ENCODE data around the gene GOLGA2.

GOLGA2 gene

GRCh38 chr9:128211981-128212281 is 63.9 kb downstream of the GOLGA2 start:
- Histone ChIP-seq H3K27me3 (ENCODE audit: insufficient read depth, low read length, poor library complexity, severe bottlenecking) (no peaks in the 10 kb centered on the region), H3K9ac (ENCODE audit: low read depth, low read length, poor library complexity, severe bottlenecking) (no peak overlapping the region)
- TF ChIP-seq CTCF (conservative IDR thresholded peaks at IDR 0.05; ENCODE audit: low read length) (no peak), EZH2phosphoT487 (IDR thresholded peaks at IDR 0.05; ENCODE audit: borderline replicate concordance) (no peak)

GRCh38 chr9:128211186-128211980 is 64.4 kb downstream of the GOLGA2 start:
- Histone ChIP-seq H3K4me1 (ENCODE audit: insufficient read depth, low read length, poor library complexity, severe bottlenecking) (no peaks in the 10 kb centered on the region), H3K79me2 (ENCODE audit: insufficient read depth, low read length) (no peaks in the 10 kb centered on the region), H3K9ac (ENCODE audit: low read depth, low read length, poor library complexity, severe bottlenecking) (no peak overlapping the region), H3K4me2 (ENCODE audit: low read depth, low read length, poor library complexity, severe bottlenecking) (no peak overlapping the region), H3K36me3 (ENCODE audit: insufficient read depth, low read length) (no peaks in the 10 kb centered on the region), H3K9me3 (ENCODE audit: insufficient read depth, low read depth, low read length) (no peaks in the 10 kb centered on the region), H3K4me3 (ENCODE audit: low read length, poor library complexity, severe bottlenecking) (no peak overlapping the region), H4K20me1 (ENCODE audit: insufficient read depth, low read length, poor library complexity, severe bottlenecking) (no peaks in the 10 kb centered on the region), H3F3A (ENCODE audit: low read depth) (no peaks in the 10 kb centered on the region), H3K27me3 (ENCODE audit: insufficient read depth, low read length, poor library complexity, severe bottlenecking) (no peaks in the 10 kb centered on the region), H3K9me2 (replicated peaks; ENCODE audit: low read depth, low read length) (no peaks in the 10 kb centered on the region), H2AFZ (ENCODE audit: low read length) (no peak overlapping the region)
- TF ChIP-seq EZH2phosphoT487 (IDR thresholded peaks at IDR 0.05; ENCODE audit: borderline replicate concordance), result no peak
- no peak for TF ChIP-seq CTCF (conservative IDR thresholded peaks at IDR 0.05; ENCODE audit: low read length)

More at GRCh38 chr9:128211981-128212281, 63.9 kb downstream of the GOLGA2 start:
- no peaks in the 10 kb centered on the region for H3K9me3 ChIP-seq (ENCODE audit: insufficient read depth, low read depth, low read length)
- H2AFZ ChIP-seq (ENCODE audit: low read length), result no peak overlapping the region
- no peaks in the 10 kb centered on the region for H3F3A ChIP-seq (ENCODE audit: low read depth)
- no peaks in the 10 kb centered on the region for H3K79me2 ChIP-seq (ENCODE audit: insufficient read depth, low read length)
- no peaks in the 10 kb centered on the region for H4K20me1 ChIP-seq (ENCODE audit: insufficient read depth, low read length, poor library complexity, severe bottlenecking)
- H3K4me3 ChIP-seq (ENCODE audit: low read length, poor library complexity, severe bottlenecking), result no peak overlapping the region
- H3K36me3 ChIP-seq (ENCODE audit: insufficient read depth, low read length), result no peaks in the 10 kb centered on the region
- no peak overlapping the region for H3K4me2 ChIP-seq (ENCODE audit: low read depth, low read length, poor library complexity, severe bottlenecking)
- H3K9me2 ChIP-seq (replicated peaks; ENCODE audit: low read depth, low read length), result no peaks in the 10 kb centered on the region
- no peaks in the 10 kb centered on the region for H3K4me1 ChIP-seq (ENCODE audit: insufficient read depth, low read length, poor library complexity, severe bottlenecking)

- Histone ChIP-seq H3K27me3 (ENCODE audit: insufficient read depth, low read length, poor library complexity, severe bottlenecking) (peaks cover 1% of the 10 kb centered on the region), H3K4me3 (ENCODE audit: low read length, poor library complexity, severe bottlenecking) (no peak overlapping the region), H3K79me2 (ENCODE audit: insufficient read depth, low read length) (no peaks in the 10 kb centered on the region), H3F3A (ENCODE audit: low read depth) (no peaks in the 10 kb centered on the region), H3K9me2 (replicated peaks; ENCODE audit: low read depth, low read length) (no peaks in the 10 kb centered on the region), H3K36me3 (ENCODE audit: insufficient read depth, low read length) (no peaks in the 10 kb centered on the region), H3K4me2 (ENCODE audit: low read depth, low read length, poor library complexity, severe bottlenecking) (no peak overlapping the region), H2AFZ (ENCODE audit: low read length) (no peak overlapping the region), H3K4me1 (ENCODE audit: insufficient read depth, low read length, poor library complexity, severe bottlenecking) (peaks cover 4% of the 10 kb centered on the region), H3K9ac (ENCODE audit: low read depth, low read length, poor library complexity, severe bottlenecking) (no peak overlapping the region), H3K9me3 (ENCODE audit: insufficient read depth, low read depth, low read length) (no peaks in the 10 kb centered on the region), H4K20me1 (ENCODE audit: insufficient read depth, low read length, poor library complexity, severe bottlenecking) (no peaks in the 10 kb centered on the region)
- TF ChIP-seq EZH2phosphoT487 (IDR thresholded peaks at IDR 0.05; ENCODE audit: borderline replicate concordance), result no peak
- no peak for TF ChIP-seq CTCF (conservative IDR thresholded peaks at IDR 0.05; ENCODE audit: low read length)
Observed at GRCh38 chr9:128208946-128209669, 66.7 kb downstream of the GOLGA2 start.
